Measurements from ENCODE around the gene SAFB.
A peak's percentile ranks its signal among the peaks of the same experiment; 100 is the strongest.

Gene SAFB

DNA sequence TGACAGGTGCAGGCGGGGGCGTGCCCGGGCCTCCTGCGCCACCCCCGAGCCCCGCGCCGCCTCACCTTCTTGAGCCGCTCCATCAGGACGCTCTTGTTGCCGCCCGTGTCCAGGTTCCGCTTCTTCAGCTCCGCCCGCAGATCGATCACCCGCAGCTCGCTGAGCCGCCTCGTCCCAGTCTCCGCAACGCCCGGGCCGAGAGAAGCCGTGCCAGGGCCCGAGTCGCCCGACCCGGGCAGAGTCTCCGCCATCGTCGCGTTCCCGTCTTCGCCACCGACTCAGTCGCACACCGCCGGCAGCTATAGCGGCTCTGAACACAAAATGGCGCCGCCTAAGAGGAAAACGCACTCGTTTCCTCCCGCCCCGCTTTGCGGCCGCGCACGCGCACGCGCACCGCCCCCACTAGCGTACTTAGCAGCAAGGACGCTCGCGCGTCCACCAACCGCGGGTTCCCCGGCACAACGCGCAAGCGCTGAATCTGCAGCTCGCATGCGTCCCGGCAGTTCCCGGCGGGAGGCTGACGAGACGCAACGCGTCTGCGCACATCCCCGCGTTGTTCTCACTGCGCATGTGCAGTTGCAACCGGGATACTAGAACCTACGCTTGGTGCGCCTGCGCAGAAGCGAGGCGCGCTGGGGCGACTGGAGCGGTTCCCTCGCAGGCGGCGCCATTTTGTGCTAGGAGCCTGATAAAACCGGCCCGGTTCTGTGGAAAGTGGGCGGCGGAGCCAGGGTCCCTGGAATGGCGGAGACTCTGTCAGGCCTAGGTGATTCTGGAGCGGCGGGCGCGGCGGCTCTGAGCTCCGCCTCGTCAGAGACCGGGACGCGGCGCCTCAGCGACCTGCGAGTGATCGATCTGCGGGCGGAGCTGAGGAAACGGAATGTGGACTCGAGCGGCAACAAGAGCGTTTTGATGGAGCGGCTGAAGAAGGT is at the start of gene SAFB, which contains the start of gene SAFB2:
Gene SAFB, plus strand, starts transcription at position 619 of the 932 bp plus-strand sequence. Its CDS starts 123 bp downstream, at position 742.
Gene SAFB2, minus strand, starts transcription at position 312 of the 932 bp plus-strand sequence. Its CDS starts 61 bp downstream, at position 251.
- FAIRE-seq (peak; percentile 88), DNase-seq (ENCODE audit: low spot score) (peak; percentile 99)

DNA sequence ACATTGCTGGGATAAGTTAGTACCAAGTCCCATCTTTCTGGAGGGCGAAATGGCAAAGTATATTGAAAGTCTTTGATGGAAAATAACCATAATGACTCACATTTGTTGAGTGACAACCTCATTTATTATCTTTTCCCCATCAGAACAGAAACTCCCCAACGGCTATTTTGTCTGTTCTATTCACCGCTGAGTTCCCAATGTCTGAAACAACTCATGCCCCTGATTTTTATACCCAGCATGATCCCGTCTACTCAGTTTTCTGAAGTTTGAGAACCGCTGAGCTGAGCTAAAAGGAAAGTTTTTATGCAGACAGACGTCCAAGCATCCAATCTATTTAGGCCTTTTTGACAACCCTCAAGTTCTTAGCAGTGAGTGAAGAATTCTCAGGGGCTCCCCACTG is 47.3 kb upstream of the SAFB start:
- DNase-seq (ENCODE audit: low spot score) (no peak), FAIRE-seq (no peak)

DNA sequence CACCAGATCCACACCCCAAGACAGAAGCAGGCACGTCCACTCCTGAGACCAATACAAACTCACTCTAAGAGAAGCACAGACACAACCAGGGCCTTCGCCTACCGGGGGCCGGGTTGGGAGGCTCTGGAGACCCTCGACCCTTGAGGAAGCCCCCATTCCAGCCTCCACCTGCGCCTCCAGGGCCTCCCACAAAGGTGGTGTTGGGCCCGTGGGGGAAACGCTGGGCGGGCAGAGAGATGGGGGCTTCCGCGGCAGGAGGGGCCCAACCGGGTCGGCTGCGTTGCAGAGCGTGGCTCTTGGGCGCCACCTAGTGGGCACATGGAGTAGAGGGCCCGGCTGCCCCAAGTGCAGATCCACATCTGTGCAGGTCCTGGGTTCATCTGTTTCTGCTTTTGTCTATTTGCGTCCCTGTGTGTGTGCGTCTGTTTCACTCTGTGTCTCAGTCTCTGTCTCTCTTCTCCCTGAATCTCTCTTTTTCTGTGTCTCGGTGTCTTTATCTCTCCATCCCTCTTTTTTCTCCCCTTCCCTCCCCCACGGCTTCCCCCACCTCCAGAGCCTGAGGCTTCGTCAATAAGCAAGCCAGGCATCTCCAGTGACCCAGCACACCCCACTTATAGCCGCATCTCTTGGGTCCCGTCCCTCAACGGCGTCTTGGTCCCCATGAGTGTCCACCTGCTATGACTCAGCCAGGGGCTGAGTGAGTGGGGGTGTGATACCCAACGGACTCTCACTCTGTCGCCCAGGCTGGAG is 44.6 kb upstream of the SAFB start:
- no peak for FAIRE-seq
- DNase-seq (ENCODE audit: low spot score): no peak

DNA sequence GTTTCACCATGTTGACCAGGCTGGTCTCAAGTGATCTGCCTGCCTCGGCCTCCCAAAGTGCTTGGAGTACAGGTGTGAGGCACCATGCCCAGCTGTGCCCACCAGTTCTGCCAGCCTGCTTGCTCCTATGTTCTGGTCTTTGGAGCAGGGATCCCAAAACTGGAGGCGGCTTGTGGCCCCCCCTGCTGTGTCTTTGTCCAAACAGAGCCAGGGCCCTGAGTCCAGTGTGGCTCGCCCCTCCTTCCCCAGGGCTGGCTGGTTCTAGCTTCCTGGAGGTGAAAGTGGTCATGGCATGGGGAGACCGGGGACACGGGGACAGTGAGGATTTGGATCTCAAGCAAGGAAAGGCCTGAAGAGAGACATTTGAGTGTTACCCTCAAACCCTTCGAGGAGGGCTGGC is 43.6 kb upstream of the SAFB start:
- no peak for DNase-seq (ENCODE audit: low spot score)
- no peak for FAIRE-seq

DNA sequence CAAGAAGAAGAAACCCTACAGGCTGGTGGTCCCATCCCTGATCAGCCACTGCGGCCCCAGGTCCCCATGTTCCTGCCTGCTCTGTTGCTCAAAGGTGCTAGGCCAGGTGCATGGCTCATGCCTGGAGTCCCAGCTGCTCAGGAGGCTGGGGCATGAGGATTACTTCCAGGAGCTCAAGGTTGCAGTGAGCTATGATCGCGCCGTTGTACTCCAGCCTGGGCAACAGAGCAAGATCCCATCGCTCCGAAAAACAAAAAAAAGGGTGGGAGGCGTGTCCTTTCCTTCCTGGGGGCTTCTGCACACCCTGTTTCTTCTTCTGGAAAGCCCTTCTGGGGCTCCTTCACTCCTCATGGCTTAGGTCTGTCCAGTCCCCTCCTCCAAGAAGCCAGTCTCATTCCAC is 43.2 kb upstream of the SAFB start:
- DNase-seq (ENCODE audit: low spot score): no peak
- FAIRE-seq: no peak

DNA sequence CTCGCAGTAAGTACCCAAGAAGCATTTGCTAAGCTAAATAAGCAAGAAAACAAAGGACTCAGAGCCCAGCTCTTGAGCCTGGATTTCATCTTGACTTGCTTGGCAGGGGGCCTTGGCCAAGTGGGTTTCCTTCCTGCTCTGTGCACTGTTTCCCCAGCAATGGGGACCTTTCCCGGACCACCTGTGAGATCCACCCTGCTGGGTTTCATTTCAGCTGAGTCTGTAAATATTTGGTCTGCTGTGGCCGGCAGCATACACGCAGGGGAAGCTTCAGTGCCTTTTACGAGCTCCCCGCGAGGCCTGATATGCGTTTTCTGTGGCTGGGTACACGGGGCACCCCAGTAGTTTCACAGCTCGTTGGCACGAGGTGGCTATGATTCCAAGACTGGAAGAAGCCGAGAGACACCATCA is 42.7 kb upstream of the SAFB start:
- no peak for DNase-seq (ENCODE audit: low spot score)
- FAIRE-seq: no peak

DNA sequence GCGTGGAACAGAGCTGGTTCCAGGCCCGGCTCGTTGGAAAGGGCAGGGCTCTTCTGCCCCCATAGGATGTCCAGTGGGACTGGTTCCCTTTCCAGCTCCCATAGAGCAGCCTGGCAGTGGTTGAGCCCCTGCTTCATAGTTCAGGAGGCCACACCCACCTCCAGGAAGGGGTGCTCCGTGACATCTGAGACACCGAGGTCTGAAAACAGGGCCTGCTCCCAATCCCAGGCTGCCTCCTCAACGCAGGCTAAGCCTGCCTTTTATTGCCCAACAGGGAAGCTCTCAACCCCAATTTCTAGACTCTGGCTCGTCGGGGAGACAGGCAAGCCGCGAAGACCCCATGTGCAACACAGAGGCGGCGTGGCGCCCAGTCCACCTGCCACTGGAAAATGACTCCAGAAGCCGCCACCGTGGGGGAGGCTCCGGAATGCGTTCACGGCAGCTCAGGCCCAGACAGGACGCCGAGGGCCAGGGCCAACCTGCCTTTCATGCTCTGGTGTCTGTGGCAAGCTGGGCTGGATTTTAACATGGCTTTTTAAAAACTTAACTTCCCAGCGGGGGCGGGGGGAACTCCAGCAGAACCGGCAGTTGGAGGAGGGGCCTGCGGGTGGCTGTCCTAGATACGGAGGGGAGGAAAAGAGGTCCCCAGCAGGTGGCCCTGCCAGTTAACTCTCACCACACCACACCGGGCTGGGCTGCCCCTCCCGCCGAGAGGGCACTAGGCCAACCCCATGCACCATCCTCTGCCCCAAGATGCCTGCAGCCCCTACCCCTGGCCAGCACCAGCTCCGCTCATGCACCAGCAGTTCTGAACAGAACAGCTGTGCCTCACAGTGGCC is 37.2 kb upstream of the SAFB start:
- FAIRE-seq (no peak), DNase-seq (ENCODE audit: low spot score) (no peak)

DNA sequence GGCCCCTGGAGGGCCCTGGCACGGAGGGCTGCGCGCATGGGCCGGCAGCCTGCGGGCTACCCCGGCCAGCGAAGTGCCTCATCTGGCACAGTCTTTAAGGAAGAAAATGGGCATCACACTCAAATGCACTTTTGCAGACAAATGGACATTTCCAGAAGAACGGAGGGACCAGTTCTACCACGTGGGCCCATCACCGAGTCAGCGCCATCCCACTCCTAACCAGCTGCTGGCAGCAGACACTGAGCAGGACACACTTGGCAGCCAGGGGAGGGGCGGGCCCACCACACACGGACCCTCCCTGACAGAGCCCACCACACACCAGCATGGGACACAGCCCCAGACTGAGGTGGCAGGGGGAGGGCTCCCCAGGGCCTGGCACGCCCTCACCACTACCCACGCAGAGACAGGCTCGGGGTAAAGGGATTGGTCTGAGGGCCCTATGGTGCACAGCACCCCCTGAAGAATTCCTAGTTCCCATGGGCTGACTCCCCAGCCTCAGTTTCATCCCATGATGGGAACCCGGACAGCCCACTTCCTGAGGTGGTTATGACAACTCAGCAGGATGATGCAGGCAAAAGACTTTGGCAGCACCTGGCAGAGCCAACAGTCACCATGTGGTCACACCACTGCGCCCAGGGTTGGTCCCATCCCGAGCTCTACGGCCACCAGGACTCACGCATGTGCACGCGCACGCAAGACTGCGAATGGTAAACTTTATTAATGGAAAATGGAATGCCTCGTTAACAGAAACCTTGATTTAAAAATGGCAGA is 36.4 kb upstream of the SAFB start:
- FAIRE-seq: no peak
- DNase-seq (ENCODE audit: low spot score): no peak

DNA sequence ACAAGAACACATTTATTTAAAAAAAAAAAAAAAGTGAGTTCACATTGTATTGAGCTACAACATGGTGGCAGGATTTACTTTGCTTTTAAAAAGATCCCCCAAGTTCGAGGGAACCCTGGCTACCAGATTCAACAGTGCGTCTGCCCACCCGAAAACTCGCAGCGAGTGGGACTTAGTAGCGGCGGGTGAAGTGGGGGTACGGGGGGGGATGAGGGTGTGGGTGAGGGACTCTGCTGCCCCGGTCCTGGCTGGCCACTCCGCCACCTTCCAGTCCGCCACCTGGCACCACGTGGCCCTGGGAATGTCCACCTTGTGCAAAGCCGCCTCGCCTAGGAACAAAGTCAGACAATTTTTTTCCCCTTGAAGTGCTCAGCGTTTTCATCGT is 35.8 kb upstream of the SAFB start:
- no peak for FAIRE-seq
- DNase-seq (ENCODE audit: low spot score): no peak

DNA sequence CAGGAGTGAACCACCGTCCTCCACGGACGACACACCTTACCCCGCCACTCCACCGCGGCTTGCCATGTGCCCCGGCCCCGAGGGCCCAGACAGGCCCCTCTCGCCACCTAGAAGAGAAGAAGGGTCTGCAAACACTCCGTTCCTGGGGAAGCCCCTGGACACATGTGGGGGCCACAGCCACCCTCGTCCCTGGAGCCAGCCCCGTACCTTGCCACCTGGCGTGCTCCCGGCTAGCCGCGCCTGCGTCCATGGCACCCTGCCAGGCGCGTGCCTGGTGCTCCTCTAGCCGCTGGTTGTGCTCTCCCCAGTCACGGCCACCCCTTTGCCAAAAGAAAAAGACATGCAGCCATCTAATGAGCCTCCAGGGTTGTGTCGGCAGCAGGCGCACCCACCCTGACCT is 35.2 kb upstream of the SAFB start:
- no peak for DNase-seq (ENCODE audit: low spot score)
- FAIRE-seq: no peak

DNA sequence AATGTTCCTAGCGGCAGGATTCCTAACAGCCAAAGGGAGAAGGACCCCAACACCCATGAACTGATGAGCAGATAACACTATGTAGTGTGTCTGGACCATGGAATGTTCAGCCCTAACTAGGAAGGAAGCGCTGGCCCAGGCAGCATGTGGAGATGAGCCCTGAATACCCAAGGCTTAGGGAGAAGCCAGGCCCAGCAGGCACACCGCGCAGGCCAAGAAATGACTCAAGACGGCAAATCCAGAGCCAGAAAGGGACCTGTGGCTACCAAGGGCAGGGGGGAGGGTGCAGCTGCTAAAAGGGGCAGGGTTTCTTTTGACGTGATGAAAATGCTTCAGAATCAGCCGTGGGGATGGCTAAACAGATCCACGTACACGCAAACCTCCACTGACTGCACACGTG is 34.4 kb upstream of the SAFB start:
- no peak for FAIRE-seq

DNA sequence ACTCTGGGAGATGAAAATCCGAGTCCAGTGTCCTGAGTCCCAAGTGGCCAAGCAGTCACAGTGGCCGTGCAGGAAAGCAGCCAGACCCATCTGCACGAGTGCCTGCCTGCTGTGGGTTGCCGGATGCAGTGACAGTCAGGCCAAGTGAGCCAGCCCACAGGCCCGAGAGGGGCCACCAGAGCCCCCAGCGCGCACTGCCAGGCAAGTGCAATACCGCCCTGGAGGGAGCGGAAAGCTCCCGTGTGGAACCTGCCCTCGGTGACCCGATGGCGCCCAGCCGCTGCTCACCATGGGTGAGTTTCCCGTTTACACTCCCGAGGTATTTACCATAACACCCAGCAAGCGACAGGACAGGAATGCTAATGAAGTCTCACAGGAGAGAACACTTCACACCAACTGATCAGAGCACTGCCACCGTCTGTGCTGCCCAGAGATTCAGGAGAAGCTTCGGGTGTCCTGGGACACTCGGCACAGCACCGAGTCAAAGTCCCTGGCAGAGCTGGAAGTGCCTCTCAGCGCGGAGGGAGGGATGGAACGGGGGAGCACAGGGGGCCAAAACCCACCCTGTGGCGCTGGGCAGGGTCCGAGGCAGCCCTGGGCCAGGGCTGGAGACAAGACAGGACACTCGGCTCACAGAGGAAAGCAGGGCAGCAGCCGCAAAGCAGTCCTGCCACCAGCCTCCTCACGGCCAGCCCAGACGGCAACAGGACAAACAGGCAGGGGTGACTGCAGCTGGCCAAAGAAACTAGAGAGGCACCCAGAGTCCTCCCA is 33.8 kb upstream of the SAFB start:
- DNase-seq (ENCODE audit: low spot score) (no peak), FAIRE-seq (no peak)

More for the DNA sequence above, 34.4 kb upstream of the SAFB start:
- no peak for DNase-seq (ENCODE audit: low spot score)

DNA sequence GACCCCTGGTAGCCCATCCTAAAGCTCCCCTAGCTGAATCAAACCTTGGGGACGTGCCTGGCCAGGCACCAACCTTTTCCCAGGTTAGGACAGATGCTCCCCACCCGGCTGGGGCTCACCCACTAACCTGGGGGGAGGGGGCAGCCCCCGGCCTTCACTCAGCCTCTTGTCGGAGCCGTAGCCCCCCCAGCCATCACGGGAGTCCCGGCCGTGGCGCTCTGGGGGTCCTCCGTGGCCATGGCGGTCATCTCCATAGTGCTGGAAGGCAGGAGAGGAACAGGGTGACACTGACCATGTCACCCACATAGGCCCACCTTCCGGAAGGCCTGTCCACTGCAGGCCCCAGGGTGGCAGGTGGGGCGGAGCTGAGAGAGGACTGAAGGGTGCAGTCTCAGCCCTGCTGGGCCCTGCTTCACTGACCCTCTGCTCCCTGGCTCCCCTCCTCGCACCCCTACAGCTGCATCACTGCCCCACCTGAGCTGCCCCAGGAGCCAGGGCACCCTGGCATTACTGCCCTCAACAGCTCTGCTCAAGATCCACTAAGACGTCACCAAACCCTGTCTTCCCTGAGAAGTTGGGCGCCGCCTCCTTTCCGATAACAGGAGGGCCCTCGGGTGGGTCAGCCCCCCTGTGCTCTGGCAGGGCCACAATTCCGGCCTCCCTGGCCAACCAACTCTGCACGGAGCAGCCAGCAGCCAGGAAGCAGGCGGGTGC is 32.6 kb upstream of the SAFB start:
- DNase-seq (ENCODE audit: low spot score) (no peak), FAIRE-seq (no peak)

DNA sequence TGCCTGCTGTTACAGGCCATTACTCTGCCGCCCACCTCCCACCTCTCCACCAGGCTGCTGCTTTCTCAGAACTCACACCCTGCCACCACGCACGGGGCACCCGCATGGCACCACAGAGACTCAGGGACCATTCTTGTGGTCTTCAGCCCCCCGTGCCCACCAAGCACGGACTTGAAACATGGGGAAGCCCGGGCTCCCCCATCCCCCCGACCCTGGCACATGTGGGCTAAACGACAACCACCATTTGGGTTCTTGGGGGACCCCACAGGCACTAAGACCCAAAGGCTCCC is 32.1 kb upstream of the SAFB start:
- no peak for FAIRE-seq
- DNase-seq (ENCODE audit: low spot score): no peak

DNA sequence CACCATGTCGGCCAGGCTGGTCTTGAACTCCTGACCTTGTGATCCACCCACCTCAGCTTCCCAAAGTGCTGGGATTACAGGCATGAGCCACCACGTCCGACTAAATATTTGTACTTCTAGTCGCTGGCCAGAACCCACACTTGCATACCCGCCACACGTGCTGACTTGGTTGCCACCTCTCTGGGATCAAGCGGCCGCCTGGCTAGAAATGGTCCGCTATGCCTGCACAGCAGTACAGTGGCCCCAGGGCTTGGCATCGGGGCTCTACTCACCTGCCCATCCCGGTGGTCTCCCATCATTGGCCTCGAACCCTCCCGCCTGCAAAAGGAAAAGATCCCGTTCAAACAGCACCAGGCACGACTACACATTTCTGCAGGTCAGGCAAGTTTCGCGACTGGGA is 31.4 kb upstream of the SAFB start:
- DNase-seq (ENCODE audit: low spot score) (no peak), FAIRE-seq (no peak)

DNA sequence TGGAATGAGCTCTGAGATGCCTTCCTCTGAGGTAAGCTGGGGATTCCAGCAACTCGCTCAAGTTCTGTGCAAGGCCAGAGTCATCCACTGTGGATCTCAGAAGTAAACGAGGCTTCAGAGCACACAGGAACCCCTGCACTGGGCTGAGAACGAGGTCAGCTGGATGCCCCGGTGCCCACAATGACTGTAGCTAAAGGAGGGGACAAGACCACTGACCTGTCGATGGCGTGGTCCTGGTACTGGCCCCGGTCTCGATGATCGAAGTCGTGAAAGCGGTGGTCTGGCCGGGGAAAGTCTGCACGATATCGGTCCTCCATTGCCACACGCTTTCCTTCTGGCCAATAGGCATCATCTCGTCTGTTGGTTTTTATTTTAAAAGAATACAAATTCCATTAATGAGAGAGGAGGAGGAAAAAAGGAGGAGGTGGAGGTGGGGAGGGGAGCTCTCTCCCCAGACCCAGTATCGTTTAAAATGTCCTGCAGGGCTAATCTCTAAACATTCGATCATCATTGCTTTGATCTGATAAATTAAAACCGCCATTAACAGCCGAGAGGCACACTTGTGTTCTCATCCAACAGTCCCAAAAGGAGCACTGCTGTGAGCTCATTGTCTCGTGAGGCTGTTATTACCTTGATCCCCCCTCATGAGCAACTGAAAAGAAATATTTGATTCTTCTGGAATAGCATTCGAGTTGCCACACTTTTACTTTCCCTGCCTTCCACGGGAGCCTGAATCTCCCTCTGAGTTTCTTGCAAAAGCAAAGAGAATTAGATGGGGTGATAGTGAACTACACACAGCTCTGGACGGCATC is 30.1 kb upstream of the SAFB start:
- FAIRE-seq (no peak), DNase-seq (ENCODE audit: low spot score) (no peak)

DNA sequence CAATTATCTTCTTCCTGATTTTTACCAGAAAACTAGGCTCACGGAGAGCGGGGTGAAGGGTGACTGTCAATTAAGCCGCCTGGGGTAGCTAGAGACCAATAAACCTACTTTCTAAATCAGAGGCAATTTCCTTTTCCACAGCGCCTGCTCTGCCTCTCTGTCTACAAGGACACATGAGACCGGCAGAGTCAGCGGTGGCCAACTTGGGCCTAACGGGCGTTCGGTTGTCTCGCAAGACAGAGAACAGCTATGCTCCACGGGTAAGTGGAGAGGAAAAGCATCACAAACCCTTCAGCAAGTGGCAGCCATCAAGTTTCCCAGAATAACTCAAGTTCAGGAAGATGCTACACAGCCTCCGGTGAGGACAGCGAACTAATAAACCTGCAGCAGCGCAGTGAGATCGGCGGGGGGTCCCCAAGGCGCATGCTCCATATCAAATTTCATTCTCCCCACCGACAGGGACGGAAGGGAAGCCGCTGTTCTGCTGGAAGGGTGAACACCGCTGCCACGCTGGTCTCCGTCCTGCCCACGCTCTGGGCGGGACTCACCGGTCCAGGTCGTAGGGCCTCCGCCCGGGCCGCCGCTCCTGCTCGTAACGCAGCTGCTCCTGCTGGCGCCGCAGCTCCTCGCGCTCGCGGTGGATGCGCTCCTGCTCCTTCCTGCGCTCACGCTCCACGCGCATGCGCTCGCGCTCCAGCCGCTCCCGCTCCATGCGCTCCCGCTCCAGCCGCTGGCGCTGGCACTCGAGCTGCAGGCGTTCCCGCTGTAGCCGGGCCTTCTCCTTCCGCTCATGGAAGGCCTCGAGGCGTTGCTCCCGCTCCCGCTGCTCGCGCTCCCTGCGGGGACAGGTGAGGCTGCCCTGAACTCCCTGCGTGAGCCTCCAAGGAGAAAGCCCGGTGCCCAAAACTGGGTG is 29.3 kb upstream of the SAFB start:
- no peak for DNase-seq (ENCODE audit: low spot score)
- no peak for FAIRE-seq

DNA sequence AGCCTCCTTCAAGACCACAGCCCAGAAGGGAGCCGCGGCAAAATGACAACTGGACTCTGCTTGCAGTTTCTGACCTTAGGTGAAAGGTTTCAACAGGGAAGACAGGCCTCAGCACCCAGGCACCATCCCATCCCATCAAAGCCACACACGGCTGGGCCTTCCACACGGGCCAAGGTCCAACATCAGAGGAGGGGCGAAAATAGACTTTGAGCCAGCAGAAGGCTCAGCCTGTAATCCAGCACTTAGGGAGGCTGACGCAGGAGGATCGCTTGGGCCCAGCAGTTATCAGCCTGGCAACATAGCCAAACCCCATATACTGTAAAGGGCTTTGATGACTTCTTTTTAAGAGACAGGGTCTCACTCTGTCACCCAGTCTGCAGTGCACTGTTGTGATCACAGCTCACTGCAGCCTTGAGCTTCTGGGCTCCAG is 28.3 kb upstream of the SAFB start:
- FAIRE-seq (no peak), DNase-seq (ENCODE audit: low spot score) (no peak)
